GM23248 (cell line): ENCODE measurements around the gene ZNF638. TPM values are rescaled to one million over a fixed set of nuclear protein-coding genes. Genes with fewer than 3 reads are reported as not detected.
"Not testable (repeated sequence)": the region's sequence is repeated elsewhere in the genome, so short reads cannot be mapped to it uniquely, and the experiment has no call there.

Source experiments
- DNase-seq: peaks from one replicate; pipeline ENCODE4 v3.0.0-alpha.2; 2015
- H2AFZ ChIP-seq: fragments of 200-600 bp; sonication (generic); 2 replicates; pipeline ENCODE4 v1.6.1; 2016; ENCODE audit warnings: antibody characterized with exemption
- H3F3A ChIP-seq: fragments of 200-600 bp; sonication (generic); 2 replicates; pipeline ENCODE4 v1.6.1; 2016; ENCODE audit warnings: mild to moderate bottlenecking, antibody characterized with exemption, mixed run types; ENCODE audit not compliant: insufficient read depth
- H3K27ac ChIP-seq: fragments of 200-600 bp; sonication (generic); 2 replicates; pipeline ENCODE4 v1.5.1; 2016; ENCODE audit warnings: mild to moderate bottlenecking
- H3K27me3 ChIP-seq: fragments of 200-600 bp; sonication (generic); replicated peaks from 2 replicates; pipeline ENCODE4 v1.6.1; 2016; ENCODE audit warnings: mild to moderate bottlenecking; ENCODE audit not compliant: insufficient read depth
- H3K36me3 ChIP-seq: fragments of 200-600 bp; sonication (generic); 2 replicates; pipeline ENCODE4 v1.6.1; 2016; ENCODE audit warnings: low read depth, mild to moderate bottlenecking
- H3K4me1 ChIP-seq: fragments of 200-600 bp; sonication (generic); 2 replicates; pipeline ENCODE4 v1.6.1; 2016; ENCODE audit warnings: mild to moderate bottlenecking; ENCODE audit not compliant: insufficient read depth
- H3K4me2 ChIP-seq: fragments of 200-600 bp; sonication (generic); one replicate; pipeline ENCODE4 v1.6.1; 2016; ENCODE audit warnings: mild to moderate bottlenecking; ENCODE audit not compliant: unreplicated experiment
- H3K4me3 ChIP-seq: fragments of 200-600 bp; sonication (generic); 2 replicates; pipeline ENCODE4 v1.5.1; 2016; ENCODE audit warnings: mild to moderate bottlenecking
- H3K79me2 ChIP-seq: fragments of 200-600 bp; sonication (generic); 2 replicates; pipeline ENCODE4 v1.6.1; 2016; ENCODE audit warnings: mild to moderate bottlenecking; ENCODE audit not compliant: insufficient read depth
- H3K9ac ChIP-seq: fragments of 200-600 bp; sonication (generic); 2 replicates; pipeline ENCODE4 v1.6.1; 2016; ENCODE audit warnings: mild to moderate bottlenecking
- H3K9me2 ChIP-seq: fragments of 200-600 bp; sonication (generic); 2 replicates; pipeline ENCODE4 v1.6.1; 2016; ENCODE audit warnings: mixed run types, mild to moderate bottlenecking, moderate library complexity; ENCODE audit not compliant: insufficient read depth
- H3K9me3 ChIP-seq: fragments of 200-600 bp; sonication (generic); one replicate; pipeline ENCODE4 v1.6.1; 2017; ENCODE audit warnings: low read depth
- H4K20me1 ChIP-seq: fragments of 200-600 bp; sonication (generic); 2 replicates; pipeline ENCODE4 v1.6.0; 2016; ENCODE audit not compliant: insufficient read depth
- EZH2 ChIP-seq: fragments of 200-600 bp; sonication (generic); IDR thresholded peaks from 2 replicates; pipeline ENCODE4 v1.6.1; 2018; ENCODE audit warnings: antibody characterized with exemption, mild to moderate bottlenecking; ENCODE audit not compliant: insufficient read depth, poor library complexity, severe bottlenecking
- EZH2phosphoT487 ChIP-seq: fragments of 200-600 bp; sonication (generic); IDR thresholded peaks from 2 replicates; pipeline ENCODE4 v1.6.1; 2018; ENCODE audit warnings: antibody characterized with exemption, moderate library complexity, mild to moderate bottlenecking, low read depth; ENCODE audit not compliant: insufficient read depth
- WGBS, 2 experiments: methylation state at CpG; one replicate each; pipeline ENCODE4 v1.1.6; 2015 to 2017; ENCODE audit warnings: low lambda C conversion rate in 2 of 2, low coverage in 1 of 2; ENCODE audit errors: missing lambda C conversion rate in 2 of 2; 5-methylcytosine and 5-hydroxymethylcytosine counted together
- in situ Hi-C: fragments of 300-500 bp; cut with MboI; formaldehyde crosslinking; loops from 2 replicates; pipeline ENCODE4 v1.15.0; 2020
- polyA plus RNA-seq: library from polyadenylated mRNA; unstranded; fragments of >200 nt; fragmentation: Nextera tagmentation; extraction: Ambion mirVana; gene quantifications from 2 replicates; pipeline ENCODE4 v1.2.1, GENCODE V29; 2016
- total RNA-seq: library from RNA; depleted of rRNA; stranded (reverse); fragments of >200 nt; shearing (Covaris generic); gene quantifications from 2 replicates; pipeline ENCODE4 v1.2.3, GENCODE V29; 2014

The ZNF638 gene
- total and polyA plus RNA-seq, 2 experiments from 2014 or later = 44.0 to 83.0 TPM

GRCh38 chr2:71317060-71317459 lies 14.5 kb upstream of the ZNF638 start:
- Histone ChIP-seq H3F3A (no peaks in the 10 kb centered on the region), H3K79me2 (no peaks in the 10 kb centered on the region), H3K9me2 (no peaks in the 10 kb centered on the region), H3K4me2 (no peak overlapping the region), H3K4me3 (no peak overlapping the region), H2AFZ (no peak overlapping the region), H3K27ac (no peak overlapping the region), H3K27me3 (no peaks in the 10 kb centered on the region), H3K36me3 (no peaks in the 10 kb centered on the region), H3K9ac (no peak overlapping the region), H3K9me3 (no peaks in the 10 kb centered on the region), H4K20me1 (no peaks in the 10 kb centered on the region), H3K4me1 (no peaks in the 10 kb centered on the region)
- TF ChIP-seq EZH2 = no peak
- TF ChIP-seq EZH2phosphoT487 = no peak
- no peak for DNase-seq
- 51 to 56% methylated on average over 4 of the region's 4 CpGs for WGBS, 2 experiments
- in situ Hi-C loops = no loop called here

GRCh38 chr2:71317900-71318299 lies 13.7 kb upstream of the ZNF638 start:
- in situ Hi-C loops, H3F3A ChIP-seq, H3K9me2 ChIP-seq, H3K9me3 ChIP-seq, H4K20me1 ChIP-seq, H3K4me1 ChIP-seq, H3K27me3 ChIP-seq, H2AFZ ChIP-seq, H3K79me2 ChIP-seq, H3K4me3 ChIP-seq, H3K9ac ChIP-seq, H3K4me2 ChIP-seq, H3K27ac ChIP-seq, H3K36me3 ChIP-seq, DNase-seq: not testable (repeated sequence)
- WGBS, 2 experiments = 64 to 71% methylated on average over 4 of the region's 4 CpGs

- no peaks in the 10 kb centered on the region for H3K36me3 ChIP-seq
- no peak overlapping the region for H3K4me3 ChIP-seq
- no peaks in the 10 kb centered on the region for H4K20me1 ChIP-seq
- no peaks in the 10 kb centered on the region for H3K9me2 ChIP-seq
- H3K9me3 ChIP-seq = no peaks in the 10 kb centered on the region
- H3K27me3 ChIP-seq = no peaks in the 10 kb centered on the region
- no peaks in the 10 kb centered on the region for H3K79me2 ChIP-seq
- H3K4me1 ChIP-seq = no peaks in the 10 kb centered on the region
- no peak for DNase-seq
- H3K27ac ChIP-seq = no peak overlapping the region
- H3K4me2 ChIP-seq = no peak overlapping the region
- no peak overlapping the region for H2AFZ ChIP-seq
- TF ChIP-seq EZH2phosphoT487 (no peak), EZH2 (no peak)
- H3K9ac ChIP-seq = no peak overlapping the region
- in situ Hi-C loops = no loop called here
- H3F3A ChIP-seq = no peaks in the 10 kb centered on the region
- WGBS, 2 experiments = 54 to 59% methylated on average over 6 of the region's 6 CpGs
Measured at GRCh38 chr2:71323386-71323785, 8.2 kb upstream of the ZNF638 start.

GRCh38 chr2:71326968-71327367 lies 4.6 kb upstream of the ZNF638 start:
- Histone ChIP-seq H3K4me3 (no peak overlapping the region), H3K36me3 (no peaks in the 10 kb centered on the region), H3F3A (no peaks in the 10 kb centered on the region), H4K20me1 (no peaks in the 10 kb centered on the region), H3K27ac (no peak overlapping the region), H2AFZ (no peak overlapping the region), H3K4me2 (no peak overlapping the region), H3K9me3 (no peaks in the 10 kb centered on the region), H3K79me2 (peaks cover 4% of the 10 kb centered on the region), H3K27me3 (no peaks in the 10 kb centered on the region), H3K4me1 (no peaks in the 10 kb centered on the region), H3K9me2 (no peaks in the 10 kb centered on the region), H3K9ac (no peak overlapping the region)
- 65 to 67% methylated on average over 3 of the region's 3 CpGs for WGBS, 2 experiments
- in situ Hi-C loops = no loop called here
- TF ChIP-seq EZH2phosphoT487 (no peak), EZH2 (no peak)
- DNase-seq = no peak

- H3K36me3 ChIP-seq = no peaks in the 10 kb centered on the region
- no peak overlapping the region for H3K4me3 ChIP-seq
- H3K9me2 ChIP-seq = no peaks in the 10 kb centered on the region
- H3K9ac ChIP-seq = no peak overlapping the region
- DNase-seq = no peak
- in situ Hi-C loops = no loop called here
- H3K4me2 ChIP-seq = no peak overlapping the region
- no peaks in the 10 kb centered on the region for H3K9me3 ChIP-seq
- no peaks in the 10 kb centered on the region for H3F3A ChIP-seq
- no peak overlapping the region for H3K27ac ChIP-seq
- no peak overlapping the region for H2AFZ ChIP-seq
- H3K4me1 ChIP-seq = no peaks in the 10 kb centered on the region
- no peaks in the 10 kb centered on the region for H3K27me3 ChIP-seq
- H3K79me2 ChIP-seq = peaks cover 14% of the 10 kb centered on the region
- 44 to 49% methylated on average over 4 of the region's 4 CpGs for WGBS, 2 experiments
- H4K20me1 ChIP-seq = no peaks in the 10 kb centered on the region
- TF ChIP-seq EZH2phosphoT487 = no peak
- TF ChIP-seq EZH2 = no peak
Measured at GRCh38 chr2:71327916-71328315, 3.7 kb upstream of the ZNF638 start.
